Measurements from ENCODE around the gene MRPL14.

GRCh38 chr6:44138717-44139350 lies 11.6 kb upstream of the MRPL14 start:
- no peak for TF ChIP-seq CTCF (IDR thresholded peaks at IDR 0.05; ENCODE audit: insufficient read depth, low read length)
- TF ChIP-seq, protein P1, sequence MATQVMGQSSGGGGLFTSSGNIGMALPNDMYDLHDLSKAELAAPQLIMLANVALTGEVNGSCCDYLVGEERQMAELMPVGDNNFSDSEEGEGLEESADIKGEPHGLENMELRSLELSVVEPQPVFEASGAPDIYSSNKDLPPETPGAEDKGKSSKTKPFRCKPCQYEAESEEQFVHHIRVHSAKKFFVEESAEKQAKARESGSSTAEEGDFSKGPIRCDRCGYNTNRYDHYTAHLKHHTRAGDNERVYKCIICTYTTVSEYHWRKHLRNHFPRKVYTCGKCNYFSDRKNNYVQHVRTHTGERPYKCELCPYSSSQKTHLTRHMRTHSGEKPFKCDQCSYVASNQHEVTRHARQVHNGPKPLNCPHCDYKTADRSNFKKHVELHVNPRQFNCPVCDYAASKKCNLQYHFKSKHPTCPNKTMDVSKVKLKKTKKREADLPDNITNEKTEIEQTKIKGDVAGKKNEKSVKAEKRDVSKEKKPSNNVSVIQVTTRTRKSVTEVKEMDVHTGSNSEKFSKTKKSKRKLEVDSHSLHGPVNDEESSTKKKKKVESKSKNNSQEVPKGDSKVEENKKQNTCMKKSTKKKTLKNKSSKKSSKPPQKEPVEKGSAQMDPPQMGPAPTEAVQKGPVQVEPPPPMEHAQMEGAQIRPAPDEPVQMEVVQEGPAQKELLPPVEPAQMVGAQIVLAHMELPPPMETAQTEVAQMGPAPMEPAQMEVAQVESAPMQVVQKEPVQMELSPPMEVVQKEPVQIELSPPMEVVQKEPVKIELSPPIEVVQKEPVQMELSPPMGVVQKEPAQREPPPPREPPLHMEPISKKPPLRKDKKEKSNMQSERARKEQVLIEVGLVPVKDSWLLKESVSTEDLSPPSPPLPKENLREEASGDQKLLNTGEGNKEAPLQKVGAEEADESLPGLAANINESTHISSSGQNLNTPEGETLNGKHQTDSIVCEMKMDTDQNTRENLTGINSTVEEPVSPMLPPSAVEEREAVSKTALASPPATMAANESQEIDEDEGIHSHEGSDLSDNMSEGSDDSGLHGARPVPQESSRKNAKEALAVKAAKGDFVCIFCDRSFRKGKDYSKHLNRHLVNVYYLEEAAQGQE (IDR thresholded peaks at IDR 0.05; ENCODE audit: insufficient replicate concordance, low read depth): no peak
- no peak for TF ChIP-seq POLR2AphosphoS5 (IDR thresholded peaks at IDR 0.05; ENCODE audit: low read depth)
- TF ChIP-seq SPI1 (IDR thresholded peaks at IDR 0.05; ENCODE audit: borderline replicate concordance, low read depth): no peak; the same call in 1 of the 2 replicates

All from HL-60 (cell line).